Stimulated activated CD4-positive, alpha-beta T cell treated with anti-CD3 and anti-CD28 coated beads, Interleukin-1b, Interleukin-23, amount 100 ng/mL, for 4 hours (primary cell): ENCODE data around the gene TMEM238L.
"Not testable (repeated sequence)": the region's sequence is repeated elsewhere in the genome, so short reads cannot be mapped to it uniquely, and the experiment has no call there.

Experiments
- DNase-seq, 2 donors: peaks; one replicate each; pipeline ENCODE4 v3.0.0-alpha.2; 2020; ENCODE audit warnings: low read depth in 2 of 2

TMEM238L gene, protein sequence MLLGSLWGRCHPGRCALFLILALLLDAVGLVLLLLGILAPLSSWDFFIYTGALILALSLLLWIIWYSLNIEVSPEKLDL

GRCh38 chr17:10803830-10804475 lies at the start of gene TMEM238L:
TMEM238L (minus strand) TSS chr17:10804099; CDS start chr17:10803963, 136 bp downstream.
- no peak for DNase-seq

DNA sequence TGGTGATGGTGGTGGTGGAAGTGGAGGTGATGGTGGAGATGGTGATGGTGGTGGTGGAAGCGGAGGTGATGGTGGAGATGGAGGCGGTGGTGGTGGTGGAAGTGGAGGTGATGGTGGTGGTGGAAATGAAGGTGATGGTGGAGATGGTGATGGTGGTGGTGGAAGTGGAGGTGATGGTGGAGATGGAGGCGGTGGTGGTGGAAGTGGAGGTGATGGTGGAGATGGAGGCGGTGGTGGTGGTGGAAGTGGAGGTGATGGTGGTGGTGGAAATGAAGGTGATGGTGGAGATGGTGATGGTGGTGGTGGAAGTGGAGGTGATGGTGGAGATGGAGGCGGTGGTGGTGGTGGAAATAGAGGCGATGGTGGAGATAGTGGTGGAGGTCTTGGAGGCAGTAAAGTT lies 42.7 kb upstream of the TMEM238L start:
- not testable (repeated sequence) for DNase-seq

DNA sequence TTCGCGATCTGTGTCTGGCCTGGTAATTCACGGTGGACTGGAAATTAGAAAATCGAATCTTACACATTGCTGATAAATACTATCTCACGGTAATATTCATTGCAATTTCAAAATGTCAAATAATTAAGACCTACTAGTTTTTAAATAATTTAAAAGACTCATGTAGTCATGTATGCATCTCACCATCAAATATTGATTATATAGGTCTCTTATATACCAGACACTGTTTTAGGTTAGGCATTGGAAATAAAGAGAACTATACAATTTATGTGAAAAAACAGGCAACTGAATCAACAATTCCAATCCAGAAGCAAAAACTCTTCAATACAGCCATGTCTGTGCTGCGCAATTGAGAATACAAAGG lies 41.5 kb upstream of the TMEM238L start:
- no peak for DNase-seq

DNA sequence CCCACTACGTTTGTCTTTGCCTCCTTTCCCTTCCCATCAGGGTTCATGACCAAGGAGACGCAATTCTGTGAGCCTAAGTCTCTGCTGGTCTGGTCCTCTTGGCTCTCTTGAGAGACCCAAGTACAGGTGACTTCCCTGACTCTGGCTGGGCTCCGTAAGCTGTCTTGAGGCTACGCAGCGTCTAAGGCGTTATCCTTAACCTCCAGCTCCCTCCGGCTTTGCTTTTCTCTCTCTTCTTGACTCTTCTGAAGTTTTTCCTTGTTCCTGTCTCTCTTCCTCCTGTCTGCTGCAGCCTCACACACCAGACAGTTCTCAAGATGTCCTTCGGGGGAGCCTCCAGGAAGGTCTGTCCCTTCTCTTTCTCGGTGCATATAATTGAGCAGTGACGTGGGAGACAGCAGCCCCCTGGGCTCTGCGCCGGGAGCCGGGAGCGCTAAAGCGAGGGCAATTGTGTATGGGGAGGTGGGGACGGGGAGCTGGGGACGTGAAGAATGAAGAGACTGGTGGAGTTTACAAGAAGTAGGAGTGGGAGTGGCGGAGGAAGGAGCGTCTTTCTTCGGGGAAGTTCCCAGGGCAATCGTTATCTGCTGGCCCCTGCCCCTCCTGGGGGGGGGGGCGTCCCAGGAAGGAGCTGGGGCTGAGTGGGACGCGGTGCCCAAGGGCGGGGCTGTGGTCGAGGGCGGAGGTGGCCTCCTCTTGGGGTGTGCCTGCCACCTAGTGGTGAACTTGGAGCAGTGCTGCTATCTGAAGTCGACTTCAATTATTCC lies 40.9 kb upstream of the TMEM238L start:
- DNase-seq: peak; percentile 66 to 70

DNA sequence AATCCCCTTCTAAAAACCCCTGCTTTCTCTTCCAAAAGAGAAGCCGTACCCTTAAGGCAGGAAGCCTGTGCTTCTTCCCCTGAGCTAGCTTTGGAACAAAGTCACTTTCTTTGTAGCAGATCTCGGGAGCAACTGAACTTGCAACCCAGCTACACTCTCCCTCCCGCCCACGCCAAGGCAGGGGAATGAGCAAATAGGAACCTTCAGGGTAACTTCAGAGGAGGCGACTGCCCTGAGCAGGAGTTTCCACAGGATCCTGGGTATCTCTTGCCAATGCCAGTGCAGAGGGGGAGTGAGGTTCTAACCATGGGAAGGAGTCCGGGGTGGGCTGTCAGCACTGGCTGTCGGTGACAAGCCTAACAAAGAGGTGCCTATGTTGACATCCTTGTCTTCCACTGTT lies 39.9 kb upstream of the TMEM238L start:
- no peak for DNase-seq

- DNase-seq: no peak
Observed at GRCh38 chr17:10842658-10843057, 38.8 kb upstream of the TMEM238L start.

GRCh38 chr17:10838682-10839081 lies 34.8 kb upstream of the TMEM238L start:
- DNase-seq: no peak

DNA sequence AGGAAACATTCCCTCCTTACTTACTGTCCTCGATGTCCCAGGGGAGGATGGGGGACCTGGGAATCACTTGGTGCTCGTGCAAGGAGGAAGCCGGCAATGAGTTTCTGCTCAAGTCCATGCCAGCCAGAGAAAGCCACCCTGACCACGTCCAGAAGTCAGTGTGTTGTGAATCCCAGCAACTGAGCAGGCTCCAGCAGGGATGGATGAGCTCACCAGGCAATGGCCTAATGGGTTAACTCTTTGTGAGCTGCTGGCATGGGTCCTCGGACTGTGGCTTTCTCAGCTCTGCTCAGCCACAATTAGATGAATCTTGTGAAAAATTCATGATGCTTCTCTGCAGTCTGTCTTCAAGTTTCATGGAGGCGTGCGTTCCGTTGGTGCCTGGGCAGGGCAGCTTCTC lies 34.0 kb upstream of the TMEM238L start, which contains the start of gene PIRT:
Gene PIRT (minus strand): TSS at position 167 of the 400 bp plus-strand sequence. CDS start 12,442 bp downstream, outside the sequence.
- no peak for DNase-seq

- DNase-seq: no peak
Observed at GRCh38 chr17:10836966-10837590, 33.2 kb upstream of the TMEM238L start.

DNA sequence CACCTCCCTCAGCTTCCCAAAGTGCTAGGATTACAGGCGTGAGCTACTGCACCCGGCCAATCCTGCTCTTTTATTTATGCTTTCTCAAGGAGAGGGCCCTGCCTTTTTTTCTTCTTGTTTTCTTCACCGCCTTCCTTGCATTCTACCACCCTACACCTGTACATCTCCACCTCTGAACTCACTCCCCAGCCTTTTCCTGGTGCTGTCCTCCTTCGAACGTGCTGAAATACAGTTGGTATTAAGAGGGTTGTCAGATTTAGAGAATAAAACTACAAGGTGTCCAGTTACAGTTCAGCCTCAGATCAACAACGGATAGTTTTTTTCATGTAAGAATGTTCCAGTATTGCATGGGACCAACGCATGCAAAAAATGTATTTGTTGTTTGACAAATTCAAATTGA lies 32.2 kb upstream of the TMEM238L start:
- no peak for DNase-seq

DNA sequence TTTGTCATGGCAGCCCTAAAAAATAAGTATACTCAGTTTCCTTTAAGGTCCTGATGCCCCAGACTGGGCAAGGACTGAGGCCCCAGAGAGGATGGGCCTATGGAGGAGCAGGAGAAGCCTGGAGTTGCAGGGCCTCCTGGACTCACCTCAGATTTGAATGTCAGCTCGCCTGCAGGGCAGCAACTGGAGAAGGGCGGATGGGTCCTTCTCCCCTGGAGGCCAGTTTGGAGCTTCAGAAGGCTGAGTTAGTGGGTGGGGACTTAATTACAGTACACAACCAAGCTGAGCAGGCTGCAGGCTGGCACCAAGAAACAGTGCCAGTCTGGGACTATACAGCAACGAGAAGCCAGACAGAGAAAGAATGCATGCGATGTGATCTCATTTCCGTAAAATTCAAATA lies 27.8 kb upstream of the TMEM238L start:
- DNase-seq: no peak

DNA sequence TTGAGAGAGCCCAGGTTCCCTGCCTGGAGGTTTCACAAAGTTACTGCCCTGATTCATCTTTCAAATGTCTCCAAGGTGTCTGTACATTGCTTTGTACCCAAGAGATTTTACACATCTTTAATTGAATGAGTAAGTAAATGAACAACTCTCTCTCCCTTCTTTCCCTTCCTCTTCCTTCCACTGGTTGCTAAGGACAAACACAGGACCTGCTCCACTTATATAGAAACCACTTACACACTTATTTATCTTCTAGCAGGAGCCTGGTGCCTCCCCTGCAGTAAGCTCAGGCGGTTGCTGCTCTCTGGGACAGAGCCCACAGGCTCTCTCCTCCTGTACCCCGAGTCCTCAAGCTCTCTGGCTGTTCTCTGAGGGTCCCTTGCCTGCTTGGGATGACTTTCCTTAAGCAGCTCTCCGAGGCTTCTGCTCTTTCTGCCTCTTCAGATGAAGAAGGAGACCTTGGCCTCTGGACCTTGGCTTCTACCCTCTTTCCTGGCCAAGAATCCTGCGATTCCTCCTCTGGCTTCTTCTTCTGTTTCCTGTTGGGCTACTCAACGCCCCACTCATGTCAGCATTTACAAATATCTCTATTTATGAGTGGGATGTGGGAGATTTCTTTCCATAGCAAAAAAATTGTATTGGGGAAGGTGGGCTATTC lies 24.1 kb upstream of the TMEM238L start:
- DNase-seq: no peak

DNA sequence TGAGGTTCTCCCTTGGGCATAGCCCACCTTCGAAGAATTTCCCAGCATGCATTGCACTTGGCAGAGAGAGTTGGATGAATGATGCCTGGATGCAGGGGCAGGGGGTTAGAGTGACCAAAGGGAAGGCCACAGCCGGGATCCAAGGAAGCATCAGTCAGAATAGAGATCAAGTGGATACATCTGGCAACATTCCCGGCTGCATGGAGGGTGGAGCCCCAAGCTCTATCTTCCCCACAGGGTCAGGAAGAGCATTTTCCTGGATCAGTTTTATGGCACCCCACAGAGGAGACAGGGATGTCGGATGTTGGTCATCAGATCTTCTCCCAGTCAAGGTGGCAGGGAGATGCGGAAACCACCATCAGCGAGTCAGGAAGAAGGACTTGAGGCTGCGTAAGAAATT lies 21.0 kb upstream of the TMEM238L start:
- DNase-seq: no peak

DNA sequence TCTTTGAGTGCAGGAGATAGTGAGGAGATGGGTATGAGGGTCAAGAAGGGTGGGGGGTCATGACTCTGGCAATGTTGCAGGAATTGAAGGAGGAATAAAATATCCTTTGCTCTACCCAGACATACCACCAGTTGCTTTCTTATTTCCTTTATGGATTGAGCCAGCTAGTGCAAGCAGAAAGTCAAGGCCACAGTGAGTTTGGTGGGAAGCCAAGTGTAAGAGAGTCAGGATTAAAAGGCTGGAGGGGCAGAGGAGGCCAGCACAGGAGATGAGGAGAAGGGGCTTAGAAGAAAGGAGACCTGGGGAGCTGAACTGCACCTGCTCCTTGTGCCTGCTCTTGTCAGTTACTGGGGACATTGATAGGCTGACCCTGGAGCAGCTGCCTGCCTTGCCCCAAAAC lies 17.9 kb upstream of the TMEM238L start:
- DNase-seq: no peak

DNA sequence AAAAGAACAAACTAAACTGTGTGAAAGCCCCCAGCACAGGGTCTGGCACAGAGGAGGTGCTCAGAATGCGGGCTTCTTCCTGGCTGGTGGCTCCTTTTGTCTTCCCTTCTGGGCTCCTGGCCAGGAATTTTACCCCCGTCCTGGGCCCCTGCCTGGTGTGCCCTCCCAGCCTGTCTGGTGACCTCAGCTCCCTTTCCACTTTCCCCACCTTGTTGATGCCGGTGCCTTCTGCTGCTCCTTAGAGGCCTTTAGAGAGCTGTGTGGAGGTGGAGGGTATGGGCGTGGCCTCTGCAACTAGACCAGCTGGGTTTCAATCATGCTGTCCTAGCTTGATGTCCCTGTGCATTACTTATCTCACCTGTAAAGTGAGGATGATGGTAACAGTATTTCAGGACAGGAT lies 17.2 kb upstream of the TMEM238L start:
- DNase-seq: no peak

DNA sequence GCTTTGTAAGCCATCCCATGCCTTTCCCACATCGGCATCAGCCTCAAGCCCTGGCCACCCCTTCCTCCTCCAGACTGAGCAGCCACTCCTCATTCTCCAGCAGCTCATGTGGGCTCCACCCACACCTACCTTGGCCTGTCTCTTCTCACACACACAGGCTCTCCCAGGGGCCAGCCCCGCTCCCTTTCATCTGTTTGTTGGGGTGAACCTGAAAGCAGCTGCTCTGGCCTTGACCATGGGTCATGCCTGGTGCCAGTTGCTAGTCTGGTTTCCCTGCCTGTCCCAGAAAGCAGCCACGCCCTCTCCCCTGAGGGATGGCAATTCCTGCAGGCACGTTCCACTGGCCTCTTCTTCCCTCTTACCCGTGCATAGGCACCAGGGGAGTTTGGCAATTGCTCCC lies 11.4 kb upstream of the TMEM238L start:
- no peak for DNase-seq

GRCh38 chr17:10814075-10814474 lies 10.2 kb upstream of the TMEM238L start:
- no peak for DNase-seq

DNA sequence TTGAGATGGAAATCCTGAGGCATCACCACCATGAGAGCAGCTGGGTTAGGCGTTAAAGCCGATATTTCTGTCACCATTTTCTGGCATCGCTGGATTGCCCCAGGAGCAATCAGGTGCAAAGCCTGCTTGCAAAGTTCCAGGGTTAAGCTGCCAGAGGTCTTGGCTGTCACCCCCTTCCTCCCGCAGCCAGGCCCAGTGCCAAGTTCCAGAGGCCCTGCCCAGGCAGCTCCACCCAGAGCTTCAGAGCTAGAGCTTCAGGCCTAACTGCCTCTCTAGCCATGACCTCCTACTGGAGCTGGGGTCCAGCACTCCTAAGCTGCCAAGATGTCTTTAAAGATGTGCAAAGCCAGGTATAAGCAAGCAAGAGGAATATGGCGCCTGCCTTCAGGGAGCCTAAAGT lies 8.8 kb upstream of the TMEM238L start:
- DNase-seq: no peak

- DNase-seq: no peak
Observed at GRCh38 chr17:10809605-10810004, 5.7 kb upstream of the TMEM238L start.

DNA sequence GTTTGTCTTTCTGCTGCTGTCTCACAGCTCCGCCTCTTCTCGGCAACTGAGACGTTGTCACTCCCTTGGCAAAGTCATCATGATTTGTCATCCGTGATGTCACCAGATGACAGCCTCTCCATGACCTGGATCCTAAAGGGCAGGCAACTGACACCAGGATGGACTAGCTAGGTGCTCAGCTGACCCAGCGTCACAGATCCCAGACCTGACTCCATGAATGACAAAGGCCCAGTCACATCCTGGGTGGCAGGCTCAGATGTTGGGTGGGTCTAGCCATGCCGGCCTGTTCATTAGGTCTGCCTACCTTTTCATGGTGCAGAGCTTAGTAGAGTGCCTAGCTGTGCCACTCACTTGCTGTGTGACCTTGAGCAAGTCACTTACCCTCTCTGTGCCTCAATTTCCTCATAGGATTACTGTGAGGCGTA lies 3.8 kb upstream of the TMEM238L start:
- no peak for DNase-seq

DNA sequence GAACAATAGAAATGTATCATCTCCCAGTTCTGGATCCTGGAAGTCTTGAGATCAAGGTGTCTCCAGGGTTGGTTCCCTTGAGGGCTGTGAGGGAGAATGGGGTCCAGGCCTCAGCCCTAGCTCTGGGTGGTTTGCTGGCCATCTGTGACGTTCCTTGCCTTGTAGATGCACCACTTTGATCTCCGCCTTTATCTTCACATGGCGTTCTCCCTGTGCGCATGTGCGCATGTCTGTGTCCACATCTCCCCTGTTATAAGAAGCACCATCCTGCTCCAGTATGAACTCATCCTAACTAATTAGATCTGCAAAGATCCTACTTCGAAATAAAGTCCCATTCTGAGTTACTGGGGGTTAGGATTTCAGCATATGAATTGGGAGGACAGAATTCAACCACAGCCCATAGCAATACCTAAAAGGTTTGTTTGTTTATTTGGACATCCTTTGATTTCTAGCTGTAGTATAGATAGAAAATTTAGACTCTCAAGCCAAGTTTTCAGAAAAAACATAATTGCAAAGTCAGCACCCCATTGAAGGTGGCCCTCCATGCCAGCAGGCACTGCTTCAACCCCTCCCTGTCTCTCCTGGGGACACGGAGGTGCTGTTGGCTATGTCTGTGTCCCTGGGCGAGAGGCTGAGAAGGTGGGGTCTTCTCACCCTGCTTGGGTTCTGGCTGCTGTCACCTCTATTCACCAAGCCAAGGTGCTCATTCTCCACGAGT lies 2.8 kb upstream of the TMEM238L start:
- no peak for DNase-seq

DNA sequence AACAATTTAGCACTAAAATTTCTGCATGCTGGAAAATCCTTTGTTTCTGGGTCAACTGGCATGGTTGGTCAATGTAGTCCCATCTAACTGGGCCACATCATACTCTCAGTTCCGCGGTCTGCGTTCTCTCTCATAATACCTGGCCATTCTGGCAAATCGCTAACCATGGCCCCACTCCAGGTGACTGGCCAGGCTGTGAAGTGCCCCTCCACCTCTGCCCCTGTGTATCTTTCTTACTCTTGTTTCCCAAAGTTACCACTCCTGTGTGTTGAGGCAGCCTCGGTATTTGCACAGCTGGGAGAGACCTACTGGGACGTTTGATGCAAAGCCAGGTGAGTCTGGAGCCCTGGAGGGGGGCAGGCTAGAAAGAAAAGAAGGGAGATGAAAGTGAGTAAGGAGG lies 2.0 kb upstream of the TMEM238L start:
- DNase-seq: no peak
